ENCODE data around the gene MAPT. TPM values are rescaled to one million over a fixed set of nuclear protein-coding genes. Genes with fewer than 3 reads are reported as not detected.

MAPT gene
- total and polyA plus RNA-seq, 2 of the 13 experiments (the other 11 are each of a cell fraction or from before 2014, with no cell fraction given): 2.1 to 2.8 TPM

DNA sequence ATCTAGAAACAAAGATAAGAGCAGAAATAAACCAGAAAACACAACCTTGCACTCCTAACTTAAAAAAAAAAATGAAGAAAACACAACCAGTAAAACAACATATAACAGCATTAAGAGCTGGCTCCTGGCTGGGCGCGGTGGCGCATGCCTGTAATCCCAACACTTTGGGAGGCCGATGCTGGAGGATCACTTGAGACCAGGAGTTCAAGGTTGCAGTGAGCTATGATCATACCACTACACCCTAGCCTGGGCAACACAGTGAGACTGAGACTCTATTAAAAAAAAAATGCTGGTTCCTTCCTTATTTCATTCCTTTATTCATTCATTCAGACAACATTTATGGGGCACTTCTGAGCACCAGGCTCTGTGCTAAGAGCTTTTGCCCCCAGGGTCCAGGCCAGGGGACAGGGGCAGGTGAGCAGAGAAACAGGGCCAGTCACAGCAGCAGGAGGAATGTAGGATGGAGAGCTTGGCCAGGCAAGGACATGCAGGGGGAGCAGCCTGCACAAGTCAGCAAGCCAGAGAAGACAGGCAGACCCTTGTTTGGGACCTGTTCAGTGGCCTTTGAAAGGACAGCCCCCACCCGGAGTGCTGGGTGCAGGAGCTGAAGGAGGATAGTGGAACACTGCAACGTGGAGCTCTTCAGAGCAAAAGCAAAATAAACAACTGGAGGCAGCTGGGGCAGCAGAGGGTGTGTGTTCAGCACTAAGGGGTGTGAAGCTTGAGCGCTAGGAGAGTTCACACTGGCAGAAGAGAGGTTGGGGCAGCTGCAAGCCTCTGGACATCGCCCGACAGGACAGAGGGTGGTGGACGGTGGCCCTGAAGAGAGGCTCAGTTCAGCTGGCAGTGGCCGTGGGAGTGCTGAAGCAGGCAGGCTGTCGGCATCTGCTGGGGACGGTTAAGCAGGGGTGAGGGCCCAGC lies 107.3 kb downstream of the MAPT start (continued):
- TF ChIP-seq, protein P1, sequence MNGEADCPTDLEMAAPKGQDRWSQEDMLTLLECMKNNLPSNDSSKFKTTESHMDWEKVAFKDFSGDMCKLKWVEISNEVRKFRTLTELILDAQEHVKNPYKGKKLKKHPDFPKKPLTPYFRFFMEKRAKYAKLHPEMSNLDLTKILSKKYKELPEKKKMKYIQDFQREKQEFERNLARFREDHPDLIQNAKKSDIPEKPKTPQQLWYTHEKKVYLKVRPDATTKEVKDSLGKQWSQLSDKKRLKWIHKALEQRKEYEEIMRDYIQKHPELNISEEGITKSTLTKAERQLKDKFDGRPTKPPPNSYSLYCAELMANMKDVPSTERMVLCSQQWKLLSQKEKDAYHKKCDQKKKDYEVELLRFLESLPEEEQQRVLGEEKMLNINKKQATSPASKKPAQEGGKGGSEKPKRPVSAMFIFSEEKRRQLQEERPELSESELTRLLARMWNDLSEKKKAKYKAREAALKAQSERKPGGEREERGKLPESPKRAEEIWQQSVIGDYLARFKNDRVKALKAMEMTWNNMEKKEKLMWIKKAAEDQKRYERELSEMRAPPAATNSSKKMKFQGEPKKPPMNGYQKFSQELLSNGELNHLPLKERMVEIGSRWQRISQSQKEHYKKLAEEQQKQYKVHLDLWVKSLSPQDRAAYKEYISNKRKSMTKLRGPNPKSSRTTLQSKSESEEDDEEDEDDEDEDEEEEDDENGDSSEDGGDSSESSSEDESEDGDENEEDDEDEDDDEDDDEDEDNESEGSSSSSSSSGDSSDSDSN (CRISPR knock-in tag; IDR thresholded peaks at IDR 0.05): 0 out of 2 replicates have a peak, but pooled peaks have one; percentile 36
- no peak for TF ChIP-seq ZNF570 (CRISPR knock-in tag; IDR thresholded peaks at IDR 0.05; ENCODE audit: borderline replicate concordance)
- no peak for TF ChIP-seq ZFAT (CRISPR knock-in tag; conservative IDR thresholded peaks at IDR 0.05)
- TF ChIP-seq, protein P2, sequence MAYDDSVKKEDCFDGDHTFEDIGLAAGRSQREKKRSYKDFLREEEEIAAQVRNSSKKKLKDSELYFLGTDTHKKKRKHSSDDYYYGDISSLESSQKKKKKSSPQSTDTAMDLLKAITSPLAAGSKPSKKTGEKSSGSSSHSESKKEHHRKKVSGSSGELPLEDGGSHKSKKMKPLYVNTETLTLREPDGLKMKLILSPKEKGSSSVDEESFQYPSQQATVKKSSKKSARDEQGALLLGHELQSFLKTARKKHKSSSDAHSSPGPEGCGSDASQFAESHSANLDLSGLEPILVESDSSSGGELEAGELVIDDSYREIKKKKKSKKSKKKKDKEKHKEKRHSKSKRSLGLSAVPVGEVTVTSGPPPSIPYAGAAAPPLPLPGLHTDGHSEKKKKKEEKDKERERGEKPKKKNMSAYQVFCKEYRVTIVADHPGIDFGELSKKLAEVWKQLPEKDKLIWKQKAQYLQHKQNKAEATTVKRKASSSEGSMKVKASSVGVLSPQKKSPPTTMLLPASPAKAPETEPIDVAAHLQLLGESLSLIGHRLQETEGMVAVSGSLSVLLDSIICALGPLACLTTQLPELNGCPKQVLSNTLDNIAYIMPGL (CRISPR knock-in tag; IDR thresholded peaks at IDR 0.05; ENCODE audit: borderline replicate concordance in 1 of 2, low read depth in 1 of 2): peak; percentile 6 to 51; a peak in 2 of 4 replicates
- TF ChIP-seq, protein P3, sequence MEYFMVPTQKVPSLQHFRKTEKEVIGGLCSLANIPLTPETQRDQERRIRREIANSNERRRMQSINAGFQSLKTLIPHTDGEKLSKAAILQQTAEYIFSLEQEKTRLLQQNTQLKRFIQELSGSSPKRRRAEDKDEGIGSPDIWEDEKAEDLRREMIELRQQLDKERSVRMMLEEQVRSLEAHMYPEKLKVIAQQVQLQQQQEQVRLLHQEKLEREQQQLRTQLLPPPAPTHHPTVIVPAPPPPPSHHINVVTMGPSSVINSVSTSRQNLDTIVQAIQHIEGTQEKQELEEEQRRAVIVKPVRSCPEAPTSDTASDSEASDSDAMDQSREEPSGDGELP (IDR thresholded peaks at IDR 0.05; ENCODE audit: borderline replicate concordance, low read depth): no peak
- no peak for TF ChIP-seq ZNF790 (CRISPR knock-in tag; IDR thresholded peaks at IDR 0.05; ENCODE audit: borderline replicate concordance)
- 0 out of 2 replicates have a peak, but pooled peaks have one; percentile 17 for TF ChIP-seq ZSCAN21 (CRISPR knock-in tag; IDR thresholded peaks at IDR 0.05; ENCODE audit: borderline replicate concordance)
- TF ChIP-seq, protein P4, sequence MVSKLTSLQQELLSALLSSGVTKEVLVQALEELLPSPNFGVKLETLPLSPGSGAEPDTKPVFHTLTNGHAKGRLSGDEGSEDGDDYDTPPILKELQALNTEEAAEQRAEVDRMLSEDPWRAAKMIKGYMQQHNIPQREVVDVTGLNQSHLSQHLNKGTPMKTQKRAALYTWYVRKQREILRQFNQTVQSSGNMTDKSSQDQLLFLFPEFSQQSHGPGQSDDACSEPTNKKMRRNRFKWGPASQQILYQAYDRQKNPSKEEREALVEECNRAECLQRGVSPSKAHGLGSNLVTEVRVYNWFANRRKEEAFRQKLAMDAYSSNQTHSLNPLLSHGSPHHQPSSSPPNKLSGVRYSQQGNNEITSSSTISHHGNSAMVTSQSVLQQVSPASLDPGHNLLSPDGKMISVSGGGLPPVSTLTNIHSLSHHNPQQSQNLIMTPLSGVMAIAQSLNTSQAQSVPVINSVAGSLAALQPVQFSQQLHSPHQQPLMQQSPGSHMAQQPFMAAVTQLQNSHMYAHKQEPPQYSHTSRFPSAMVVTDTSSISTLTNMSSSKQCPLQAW (CRISPR knock-in tag; IDR thresholded peaks at IDR 0.05): 0 out of 2 replicates have a peak, but pooled peaks have one; percentile 29
- no peak for TF ChIP-seq AKAP8 (CRISPR knock-in tag; IDR thresholded peaks at IDR 0.05)
- TF ChIP-seq ZNF546 (CRISPR knock-in tag; conservative IDR thresholded peaks at IDR 0.05): 0 out of 2 replicates have a peak, but pooled peaks have one; percentile 18
- no peak for TF ChIP-seq ZNF644 (CRISPR knock-in tag; IDR thresholded peaks at IDR 0.05; ENCODE audit: low read depth)
- TF ChIP-seq ADNP (CRISPR knock-in tag; IDR thresholded peaks at IDR 0.05): no peak
- TF ChIP-seq NFIB (CRISPR knock-in tag; IDR thresholded peaks at IDR 0.05; ENCODE audit: borderline replicate concordance): no peak
- TF ChIP-seq SOX5 (CRISPR knock-in tag; IDR thresholded peaks at IDR 0.05; ENCODE audit: borderline replicate concordance): no peak
- 0 out of 2 replicates have a peak, but pooled peaks have one; percentile 53 for TF ChIP-seq ZNF451 (CRISPR knock-in tag; IDR thresholded peaks at IDR 0.05)
- TF ChIP-seq ZNF605 (CRISPR knock-in tag; IDR thresholded peaks at IDR 0.05): no peak
- TF ChIP-seq AGO1 (IDR thresholded peaks at IDR 0.05; ENCODE audit: low read depth, low read length, poor library complexity, severe bottlenecking): no peak
- no peak for TF ChIP-seq HDAC6 (IDR thresholded peaks at IDR 0.05; ENCODE audit: low read depth, low read length)
- no peak for TF ChIP-seq MAF1 (CRISPR knock-in tag; IDR thresholded peaks at IDR 0.05; ENCODE audit: borderline replicate concordance)
- peak; percentile 88; the same call in 1 of the 2 replicates for TF ChIP-seq ZNF383 (CRISPR knock-in tag; IDR thresholded peaks at IDR 0.05; ENCODE audit: borderline replicate concordance)
- peak; percentile 35 for TF ChIP-seq SP4 (CRISPR knock-in tag; IDR thresholded peaks at IDR 0.05)

Measured in HepG2 (cell line).